Stimulated activated CD4-positive, alpha-beta T cell treated with anti-CD3 and anti-CD28 coated beads, Interleukin-2, amount 100 ng/mL, for 24 hours (primary cell): Measurements from ENCODE around the gene CRYZ.
"Not testable (repeated sequence)": the region's sequence is repeated elsewhere in the genome, so short reads cannot be mapped to it uniquely, and the experiment has no call there.

Experiments
- DNase-seq, 2 donors: peaks; one replicate each; pipeline ENCODE4 v3.0.0-alpha.2; 2020

Gene CRYZ

GRCh38 chr1:74679811-74680210 lies 53.0 kb downstream of the CRYZ start:
- no peak for DNase-seq

GRCh38 chr1:74677926-74678325 lies 54.9 kb downstream of the CRYZ start:
- DNase-seq = no peak

- no peak for DNase-seq
These were observed 58.4 kb downstream of the CRYZ start for GRCh38 chr1:74674278-74675048.

- DNase-seq = no peak
These were observed 59.3 kb downstream of the CRYZ start, which contains the start of gene ERICH3 for GRCh38 chr1:74673351-74674111. TSS of gene ERICH3 (minus strand) at chr1:74673792. CDS start at chr1:74673519, 273 bp downstream.

- not testable (repeated sequence) for DNase-seq
These were observed 62.0 kb downstream of the CRYZ start for GRCh38 chr1:74670866-74671265.
